ENCODE results near the gene EPHA8.

EPHA8 gene

GRCh38 chr1:22562584-22563583 lies at the start of gene EPHA8:
Gene EPHA8 (plus strand): TSS chr1:22563489. CDS start chr1:22563636, 147 bp downstream.
- DNase-seq (no peak), ATAC-seq (no peak)

DNA sequence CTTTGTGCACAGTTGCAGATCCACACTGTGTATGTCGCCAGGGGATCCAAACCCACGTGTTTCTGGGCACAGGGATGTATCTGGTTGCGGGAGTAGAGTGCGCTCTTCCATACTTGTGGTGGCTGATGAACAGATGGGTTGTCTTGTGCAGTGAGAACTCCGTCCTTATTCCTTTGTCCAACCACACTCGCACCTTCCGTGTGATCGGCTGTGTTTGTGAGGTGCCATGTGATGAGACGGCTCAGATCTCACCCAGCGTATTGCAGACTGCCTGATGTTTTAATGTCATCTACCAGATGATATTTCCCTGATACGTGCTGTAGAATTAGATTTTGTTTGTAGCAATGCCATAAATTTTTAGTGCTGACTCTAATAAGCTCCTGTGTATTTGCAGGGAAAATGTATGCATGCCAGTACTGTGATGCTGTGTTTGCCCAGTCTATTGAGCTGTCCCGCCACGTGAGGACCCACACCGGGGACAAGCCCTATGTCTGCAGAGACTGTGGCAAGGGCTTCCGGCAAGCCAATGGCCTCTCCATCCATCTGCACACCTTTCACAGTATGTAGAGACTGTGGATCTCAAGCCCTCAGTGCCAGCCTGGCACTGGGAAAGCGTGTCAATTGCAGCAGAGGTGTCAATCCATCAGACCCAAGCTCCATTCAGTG lies 46.2 kb upstream of the EPHA8 start:
- ATAC-seq = no peak
- no peak for DNase-seq

- ATAC-seq = no peak
- no peak for DNase-seq
These were observed 45.3 kb upstream of the EPHA8 start for GRCh38 chr1:22517956-22518355.

- no peak for DNase-seq
- no peak for ATAC-seq
These were observed 44.9 kb upstream of the EPHA8 start for GRCh38 chr1:22518379-22518778.

GRCh38 chr1:22520871-22521270 lies 42.4 kb upstream of the EPHA8 start:
- DNase-seq = no peak
- ATAC-seq = no peak

GRCh38 chr1:22521692-22522091 lies 41.6 kb upstream of the EPHA8 start:
- no peak for ATAC-seq
- DNase-seq = no peak

DNA sequence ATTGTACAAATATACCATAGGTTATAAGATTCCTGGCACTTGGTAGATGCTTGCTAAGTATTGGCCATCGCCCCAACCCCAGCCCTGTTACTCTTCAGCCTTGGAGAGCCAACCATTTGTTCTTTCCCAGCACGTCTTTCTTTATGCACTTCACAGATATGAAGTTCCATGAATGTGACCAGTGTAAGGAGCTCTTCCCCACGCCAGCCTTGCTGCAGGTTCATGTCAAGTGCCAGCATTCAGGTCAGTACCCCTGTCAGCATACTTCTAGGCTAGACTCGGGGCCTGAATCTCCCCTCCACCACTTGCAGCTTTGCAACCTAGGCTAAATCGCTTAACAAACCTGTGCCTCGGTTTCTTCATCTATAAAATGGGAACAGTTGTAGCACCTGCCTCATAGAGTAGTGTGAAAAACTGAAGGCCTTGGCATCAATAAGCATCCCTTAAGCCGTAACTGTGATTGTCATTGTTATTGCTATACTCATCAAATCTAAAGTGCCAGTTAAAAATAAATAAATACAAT lies 41.0 kb upstream of the EPHA8 start:
- DNase-seq (no peak), ATAC-seq (no peak)

DNA sequence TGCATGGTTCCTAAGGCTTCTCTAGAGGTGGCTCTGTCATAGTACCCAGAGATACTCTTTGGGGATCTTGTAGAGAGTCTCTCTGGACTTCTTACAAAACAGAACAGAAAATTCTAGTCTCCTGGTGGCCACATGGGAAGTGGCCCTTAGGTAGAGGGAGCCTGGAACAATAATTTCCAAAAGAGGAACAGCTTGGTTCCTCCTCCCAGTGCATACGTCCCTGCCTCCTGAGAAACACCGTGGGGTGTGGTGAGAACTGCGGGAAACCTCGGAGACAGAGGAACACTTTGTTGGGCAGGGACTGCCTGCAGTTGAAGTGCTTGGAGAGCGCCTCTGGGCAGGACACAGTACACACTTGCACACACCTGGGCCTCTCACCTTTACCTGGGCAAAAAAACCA lies 38.8 kb upstream of the EPHA8 start:
- DNase-seq = no peak
- no peak for ATAC-seq

DNA sequence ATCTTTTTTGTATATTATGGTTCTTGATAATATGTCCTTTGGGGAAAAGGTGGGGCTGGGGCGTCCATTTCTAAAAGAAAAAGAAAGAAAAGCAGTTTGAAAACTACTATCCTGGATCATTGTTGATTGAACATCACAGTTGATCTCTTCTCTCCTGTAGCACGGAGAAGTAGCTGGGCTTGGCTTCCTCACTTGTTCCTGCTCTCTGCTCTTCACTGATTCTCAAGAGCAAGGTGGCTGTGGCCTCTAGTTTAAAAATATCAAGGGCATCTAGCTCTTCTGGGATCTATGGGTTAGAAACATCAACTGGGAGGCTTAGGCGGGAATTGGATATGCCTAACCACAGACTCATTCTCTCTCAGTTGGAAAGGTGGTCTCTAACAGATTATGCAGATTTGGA lies 38.1 kb upstream of the EPHA8 start:
- DNase-seq = no peak
- ATAC-seq = no peak

DNA sequence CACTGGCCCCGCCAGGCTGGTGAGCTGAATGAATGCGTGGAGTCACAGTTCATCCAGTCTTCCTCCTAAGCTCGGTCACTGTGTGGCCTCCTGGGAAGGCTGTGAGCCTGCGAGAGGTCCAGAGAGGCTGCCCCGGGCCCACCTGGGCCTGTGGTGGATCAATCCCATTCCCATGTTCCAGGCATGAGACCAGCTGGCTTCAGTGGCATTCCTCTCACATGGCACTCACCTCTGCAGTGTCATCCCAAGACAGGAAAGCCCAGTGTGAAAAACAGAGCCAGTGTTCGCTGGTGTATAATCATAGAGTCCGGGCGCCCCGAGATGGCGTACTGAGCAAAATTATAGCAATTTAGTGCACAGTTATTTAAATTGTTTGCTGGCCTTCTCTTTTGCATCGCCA lies 37.6 kb upstream of the EPHA8 start:
- ATAC-seq = no peak

DNA sequence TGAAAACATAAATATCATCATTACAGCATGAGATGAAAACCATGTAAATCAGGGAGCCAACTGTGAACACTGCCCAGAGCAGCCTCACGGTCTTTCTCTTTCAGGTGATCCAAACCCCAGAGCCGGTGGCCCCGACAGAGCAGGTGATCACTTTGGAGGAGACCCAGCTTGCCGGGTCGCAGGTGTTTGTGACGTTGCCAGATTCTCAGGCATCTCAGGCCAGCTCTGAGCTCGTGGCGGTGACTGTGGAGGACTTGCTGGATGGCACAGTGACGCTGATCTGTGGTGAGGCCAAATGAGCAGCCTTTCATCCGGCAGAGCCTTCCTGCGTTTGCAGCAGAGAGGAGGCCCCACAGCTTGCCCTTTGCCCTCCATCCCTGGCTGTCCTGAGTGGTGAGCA lies 37.2 kb upstream of the EPHA8 start:
- DNase-seq (no peak), ATAC-seq (no peak)

More for the DNA sequence above, 37.6 kb upstream of the EPHA8 start:
- no peak for DNase-seq

- DNase-seq (no peak), ATAC-seq (no peak)
These were observed 36.6 kb upstream of the EPHA8 start for GRCh38 chr1:22526677-22527076.

DNA sequence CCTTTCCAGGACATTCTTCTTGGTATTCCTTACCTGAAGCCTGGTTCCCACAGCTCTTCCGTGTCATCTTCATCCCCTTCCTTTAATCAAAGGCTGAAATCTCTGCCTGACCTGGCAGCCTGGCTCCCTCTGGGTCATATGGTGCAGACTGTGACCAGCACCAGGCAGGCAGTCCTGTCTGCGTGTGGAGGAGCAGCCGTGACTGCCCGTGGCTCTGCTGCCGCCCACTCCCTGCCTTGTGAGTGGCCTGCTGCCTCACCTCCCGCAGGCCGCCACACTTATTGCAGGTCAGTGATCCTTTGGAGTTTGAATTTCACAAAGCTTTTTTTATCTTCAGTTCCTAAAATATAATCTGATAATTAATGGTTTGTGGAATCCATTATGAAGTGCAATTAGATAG lies 36.2 kb upstream of the EPHA8 start:
- no peak for ATAC-seq
- no peak for DNase-seq

DNA sequence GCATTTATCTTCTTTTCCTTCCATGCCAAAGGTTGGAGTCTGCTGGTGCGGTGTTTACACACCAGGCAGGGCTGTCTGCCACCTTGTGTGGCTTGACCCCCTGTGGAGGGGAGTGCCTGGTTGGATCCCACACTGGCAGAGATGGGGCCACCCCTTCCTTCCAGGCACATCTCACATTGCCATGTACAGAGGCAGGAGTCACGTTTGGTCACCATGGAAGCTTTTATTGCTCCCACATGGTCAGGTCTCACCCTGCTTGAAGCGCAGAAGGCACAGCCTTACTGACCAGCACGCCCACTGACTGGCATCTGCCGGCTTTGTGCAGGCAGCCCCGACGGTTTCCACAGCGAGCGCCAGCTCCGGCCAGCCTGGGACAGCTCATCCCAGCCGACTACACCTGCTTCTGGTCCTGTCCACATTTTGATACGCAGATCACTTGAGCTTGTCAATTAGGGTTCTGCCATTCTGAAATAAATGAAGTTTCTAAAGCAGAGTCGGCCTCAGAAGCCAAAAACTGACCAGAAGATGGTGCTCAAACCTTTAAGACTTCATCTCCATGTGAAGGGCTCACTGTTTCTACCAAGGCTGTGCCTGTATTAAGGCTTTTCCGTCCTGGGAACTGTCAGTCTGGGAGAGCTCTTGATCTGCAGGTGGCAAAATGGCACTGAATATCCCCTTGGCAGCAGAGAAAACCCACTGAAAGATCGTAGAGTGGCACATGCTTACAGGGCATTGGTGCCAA lies 35.6 kb upstream of the EPHA8 start:
- ATAC-seq (no peak), DNase-seq (no peak)

DNA sequence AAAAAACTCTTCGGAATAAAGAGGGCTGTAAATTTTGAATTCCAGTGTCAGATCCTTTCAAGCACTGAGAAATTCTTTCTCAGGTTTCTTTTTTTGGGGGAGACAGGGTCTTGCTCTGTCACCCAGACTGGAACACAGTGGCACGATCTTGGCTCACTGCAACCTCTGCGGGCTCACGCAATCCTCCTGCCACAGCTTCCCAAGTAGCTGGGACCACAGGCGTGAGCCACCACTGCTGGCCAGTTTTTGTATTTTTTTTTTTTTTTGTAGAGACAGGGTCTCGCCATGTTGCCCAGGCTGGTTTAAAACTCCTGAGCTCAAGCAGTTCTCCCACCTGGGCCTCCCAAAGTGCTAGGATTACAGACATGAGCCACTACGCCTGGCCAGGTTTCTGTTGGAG lies 34.8 kb upstream of the EPHA8 start:
- DNase-seq (no peak), ATAC-seq (no peak)

DNA sequence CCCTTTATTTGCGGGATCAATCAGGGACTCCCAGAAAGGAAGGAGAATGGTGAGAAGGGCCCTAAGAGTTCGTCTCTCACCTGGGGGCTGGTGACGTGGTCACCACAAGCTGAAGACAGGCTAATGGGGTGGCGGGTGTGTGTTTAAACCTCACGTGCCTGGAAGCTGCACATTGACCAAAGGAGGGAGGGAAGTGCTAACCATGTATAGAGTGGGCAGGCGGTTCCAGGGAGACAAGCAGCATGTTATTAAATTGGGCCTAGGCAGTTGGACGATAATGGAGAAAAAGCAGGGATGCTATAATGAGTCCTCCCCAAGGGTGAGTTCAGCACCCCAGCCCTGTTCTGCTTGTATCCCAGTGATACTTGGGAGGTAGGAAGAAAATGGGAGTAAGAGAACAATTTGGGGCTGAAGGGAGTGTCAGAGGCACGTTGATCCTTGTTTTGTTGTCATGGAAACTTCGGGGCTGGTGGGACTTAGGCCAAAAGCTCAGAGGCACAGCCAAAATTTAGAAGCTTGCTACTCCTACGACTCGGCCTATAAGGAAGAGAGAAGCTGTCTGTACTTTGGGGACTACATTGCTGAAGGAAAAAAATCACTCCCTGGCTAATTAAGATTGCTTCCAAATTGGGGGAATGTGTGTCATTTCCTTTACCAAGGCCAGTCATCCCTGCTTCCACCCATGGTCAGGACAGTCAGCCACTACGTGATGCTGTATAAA lies 33.2 kb upstream of the EPHA8 start:
- DNase-seq (no peak), ATAC-seq (no peak)

- ATAC-seq (no peak), DNase-seq (no peak)
These were observed 32.6 kb upstream of the EPHA8 start for GRCh38 chr1:22530715-22531114.

DNA sequence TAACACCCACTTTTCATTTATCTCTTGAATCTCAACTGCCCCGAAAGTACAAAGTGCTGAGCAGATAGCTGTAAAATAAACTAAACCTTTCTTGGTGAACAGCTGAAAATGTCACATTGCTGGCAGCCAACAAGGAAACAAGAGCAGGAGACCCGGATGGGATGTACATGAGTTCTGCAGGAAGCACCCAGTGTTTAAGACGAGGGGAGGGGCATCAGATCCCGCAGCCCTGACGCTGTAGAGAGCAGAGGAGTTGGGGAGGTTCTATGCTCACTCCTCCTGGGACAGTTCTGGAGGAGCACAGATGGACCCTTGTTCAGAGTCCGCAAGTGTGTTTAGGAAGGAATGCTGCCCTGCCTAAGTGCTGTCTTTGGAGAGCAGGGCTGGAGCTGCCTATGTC lies 32.0 kb upstream of the EPHA8 start:
- DNase-seq = no peak
- ATAC-seq = no peak

DNA sequence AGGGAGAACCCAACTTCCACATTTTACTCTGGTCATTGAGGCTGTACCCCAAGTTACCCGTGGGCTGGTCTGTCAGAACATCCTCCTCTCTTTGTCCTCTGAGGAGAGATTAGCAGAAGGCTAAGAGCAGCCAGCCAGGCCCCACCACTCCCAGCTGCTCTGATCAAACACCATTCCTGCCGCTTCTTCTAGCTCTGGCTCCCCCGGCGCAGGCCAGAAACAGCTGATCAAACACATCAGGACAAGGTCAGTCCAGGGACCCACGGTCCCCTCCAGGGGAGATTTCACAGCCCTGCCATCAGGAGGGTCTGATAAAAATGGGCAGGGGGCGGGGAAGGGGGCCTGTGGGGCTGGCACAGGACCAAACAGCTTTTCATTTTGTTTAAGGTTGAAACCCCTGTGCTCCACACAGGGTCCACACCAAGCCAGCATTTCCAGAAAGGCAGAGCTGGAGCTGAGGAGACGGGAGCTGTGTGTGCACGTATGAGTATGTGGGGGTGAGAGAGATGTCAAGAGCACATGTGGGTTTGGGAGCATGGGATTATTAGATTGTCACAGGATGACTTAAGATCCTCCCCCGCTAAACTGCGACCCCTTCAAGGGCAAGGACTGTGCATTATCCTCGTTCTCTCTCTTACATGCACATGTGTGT lies 29.9 kb upstream of the EPHA8 start:
- no peak for DNase-seq
- no peak for ATAC-seq

DNA sequence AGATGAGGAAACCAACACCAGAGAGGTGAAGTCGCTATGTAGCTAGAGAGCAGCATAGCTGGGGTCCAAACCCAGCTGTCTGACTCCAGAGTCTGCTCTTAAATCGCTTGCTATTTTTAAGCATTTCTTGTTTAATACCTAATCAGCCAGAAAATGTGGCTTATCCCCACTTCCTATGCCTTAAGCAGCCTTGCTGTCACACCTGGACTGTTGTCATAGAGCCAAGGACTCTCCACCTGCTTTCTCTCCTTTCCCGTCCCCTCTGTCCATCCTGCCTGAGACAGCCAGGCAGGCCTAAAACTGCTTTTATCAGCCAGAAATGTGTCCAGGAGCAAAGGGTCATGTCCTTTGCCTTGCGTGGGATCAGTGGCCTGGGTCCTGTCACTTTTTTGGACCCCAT lies 28.3 kb upstream of the EPHA8 start:
- no peak for ATAC-seq
- DNase-seq = no peak

DNA sequence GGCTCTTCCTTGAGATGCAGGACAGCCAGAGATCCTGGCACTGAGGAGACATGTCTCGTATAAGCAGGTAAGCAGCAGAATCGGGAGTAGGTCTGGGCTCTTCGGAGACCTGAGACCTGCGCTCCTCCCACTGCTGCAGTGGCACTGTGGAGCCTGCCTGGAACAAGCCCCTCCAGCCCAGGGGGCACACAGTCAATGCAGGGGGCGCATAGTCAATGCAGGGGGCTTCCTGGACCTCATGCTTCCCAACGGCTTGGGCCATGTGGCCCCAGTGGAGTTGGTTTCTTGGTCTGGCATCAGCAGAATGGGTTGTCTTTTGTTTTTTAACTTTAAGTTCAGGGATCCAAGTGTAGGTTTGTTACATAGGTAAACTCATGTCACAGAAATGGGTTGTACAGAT lies 27.9 kb upstream of the EPHA8 start:
- ATAC-seq (no peak), DNase-seq (no peak)

Data from stimulated activated naive CD8-positive, alpha-beta T cell treated with anti-CD3 and anti-CD28 coated beads, Interleukin-15, Interleukin-2, amounts not matched to agents 100 U/mL and 50 U/mL, for 24 hours (primary cell).